Sigmoid colon (tissue), 3 donors: ENCODE results near the gene DOCK11.

Experiments used
- CTCF ChIP-seq, 4 experiments: fragments of 450-650 bp in 3 of 4; fragments of 200-600 bp in 1 of 4; IDR thresholded peaks; one replicate each; pipeline ENCODE4 v1.5.1; 2016 to 2019; ENCODE audit warnings: antibody characterized with exemption in 4 of 4, mild to moderate bottlenecking in 3 of 4, moderate library complexity in 2 of 4
- POLR2A ChIP-seq, 2 donors: fragments of 450-650 bp; IDR thresholded peaks; one replicate each; pipeline ENCODE4 v1.6.1; 2016; ENCODE audit warnings: antibody characterized with exemption in 2 of 2, mild to moderate bottlenecking in 2 of 2, moderate library complexity in 2 of 2

- TF ChIP-seq CTCF (IDR thresholded peaks at IDR 0.05) (no peak), POLR2A (IDR thresholded peaks at IDR 0.05) (no peak)
Measured at GRCh38 chrX:118714521-118714920, 218.9 kb downstream of the DOCK11 start.
